Activated CD8-positive, alpha-beta memory T cell treated with anti-CD3 and anti-CD28 coated beads for 24 hours (primary cell): ENCODE results near the gene SUSD1.

Source experiments
- DNase-seq: peaks from one replicate; pipeline ENCODE4 v3.0.0-alpha.2; 2020

SUSD1 gene

DNA sequence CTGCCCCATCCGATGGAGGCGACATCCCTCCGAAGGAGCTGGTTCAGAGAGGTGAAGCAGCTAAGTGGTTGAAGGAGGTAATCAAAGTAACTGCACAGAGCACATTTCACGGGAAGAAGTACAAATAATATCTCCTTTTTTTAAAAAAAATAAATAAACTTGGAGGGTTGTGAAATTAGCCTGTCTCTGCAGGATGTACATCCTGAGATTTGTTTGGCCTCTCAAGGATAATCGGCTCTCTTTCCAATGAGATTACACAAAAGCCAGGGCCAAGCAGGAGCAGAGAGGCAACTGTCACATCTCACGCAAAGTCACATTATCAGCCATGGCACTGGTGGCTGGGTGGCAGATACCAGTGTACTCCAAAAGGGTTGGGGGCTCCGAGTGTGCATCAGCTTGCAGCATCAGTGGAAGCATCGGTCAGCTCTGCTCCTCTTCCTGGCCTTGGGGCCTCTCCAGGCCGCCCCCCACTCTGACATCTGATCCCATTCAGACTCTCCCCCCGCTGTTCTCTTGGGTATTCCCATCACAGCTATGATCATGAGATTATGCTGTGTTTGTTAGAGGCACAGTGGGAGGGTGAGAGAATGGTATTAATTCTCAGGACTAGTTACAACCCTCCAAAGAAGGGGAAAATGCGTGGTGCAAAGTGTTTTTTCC, 168.6 kb downstream of the SUSD1 start:
- DNase-seq = no peak

- DNase-seq = no peak
Observed at GRCh38 chr9:112005939-112006338, 169.2 kb downstream of the SUSD1 start.

GRCh38 chr9:112003538-112003937, 171.6 kb downstream of the SUSD1 start:
- no peak for DNase-seq

DNA sequence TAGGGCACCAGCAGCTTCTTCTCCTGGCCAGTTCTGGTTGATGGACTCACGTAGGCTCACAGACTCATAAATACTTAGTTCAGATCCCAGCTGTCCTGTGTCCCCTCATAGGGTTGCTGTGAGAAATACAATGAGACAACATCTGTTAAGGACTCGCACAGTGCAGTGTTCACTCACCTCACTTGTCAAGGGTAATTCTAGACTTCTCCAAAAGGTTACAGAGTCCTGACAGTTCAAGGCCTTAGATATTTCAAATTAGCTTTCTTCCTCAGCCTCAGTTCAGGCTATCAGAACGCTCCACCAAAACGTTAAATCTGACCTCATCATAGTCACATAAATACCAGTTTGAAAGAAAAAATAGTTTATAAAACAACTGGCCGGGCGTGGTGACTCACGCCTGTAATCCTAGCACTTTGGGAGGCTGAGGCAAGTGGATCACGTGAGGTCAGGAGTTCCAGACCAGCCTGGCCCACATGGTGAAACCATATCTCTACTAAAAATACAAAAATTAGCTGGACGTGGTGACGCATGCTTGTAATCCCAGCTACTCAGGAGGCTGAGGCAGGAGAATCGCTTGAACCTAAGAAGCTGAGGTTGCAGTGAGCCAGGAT, 172.1 kb downstream of the SUSD1 start:
- DNase-seq = no peak

DNA sequence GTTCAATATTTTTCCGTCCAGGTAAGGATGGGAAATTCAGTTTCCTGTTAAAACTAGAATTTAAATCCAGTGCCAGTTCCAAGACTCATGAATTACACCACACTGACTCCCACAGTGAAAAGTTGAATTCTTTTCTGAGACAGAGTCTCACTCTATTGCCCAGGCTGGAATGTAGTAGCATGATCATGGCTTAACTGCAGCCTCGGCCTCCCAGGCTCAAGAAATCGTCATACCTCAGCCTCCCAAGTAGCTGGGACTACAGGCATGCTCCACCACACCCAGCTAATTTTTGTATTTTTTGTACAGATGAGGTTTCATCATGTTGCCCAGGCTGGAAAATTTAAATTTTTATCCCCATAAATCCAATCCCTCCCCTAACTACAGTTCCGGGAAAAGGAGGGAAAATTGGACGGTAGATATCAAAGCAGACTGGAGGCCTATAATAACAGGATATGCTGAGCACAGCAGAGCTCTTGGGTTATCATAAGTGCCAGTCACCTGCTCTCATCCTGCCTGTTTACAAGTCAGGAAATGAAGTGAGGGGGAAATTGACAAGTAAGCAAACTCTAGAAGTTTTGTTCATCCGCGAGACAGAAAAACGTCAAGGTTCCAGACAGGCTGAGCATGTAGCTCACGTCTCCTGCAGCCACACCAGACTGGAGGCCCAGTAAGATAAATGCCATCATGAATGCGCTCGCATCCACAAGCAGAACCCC, 172.8 kb downstream of the SUSD1 start:
- no peak for DNase-seq

GRCh38 chr9:112000743-112001142, 174.4 kb downstream of the SUSD1 start:
- no peak for DNase-seq

GRCh38 chr9:111999319-111999718, 175.8 kb downstream of the SUSD1 start:
- no peak for DNase-seq

DNA sequence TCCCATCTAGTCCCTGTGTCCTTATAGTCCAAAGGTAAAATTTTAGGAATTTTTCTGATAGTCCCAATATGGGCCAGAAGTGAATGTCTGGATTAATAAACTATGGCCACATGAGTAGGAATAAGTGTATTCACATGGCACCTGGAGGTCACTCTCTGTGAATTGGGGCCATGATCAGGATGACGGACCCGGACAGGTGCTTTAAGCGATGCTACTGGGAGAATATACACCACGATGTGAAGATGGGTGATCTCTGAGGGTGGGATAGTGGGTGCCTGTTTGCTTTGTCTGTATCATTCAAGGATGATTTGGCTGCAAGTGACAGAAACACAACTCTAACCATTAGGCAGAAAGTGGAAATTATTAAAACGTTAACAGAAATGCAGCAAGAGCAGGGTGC, 177.3 kb downstream of the SUSD1 start:
- DNase-seq = peak; percentile 40

- no peak for DNase-seq
Observed at GRCh38 chr9:111994831-111995458, 180.2 kb downstream of the SUSD1 start.

DNA sequence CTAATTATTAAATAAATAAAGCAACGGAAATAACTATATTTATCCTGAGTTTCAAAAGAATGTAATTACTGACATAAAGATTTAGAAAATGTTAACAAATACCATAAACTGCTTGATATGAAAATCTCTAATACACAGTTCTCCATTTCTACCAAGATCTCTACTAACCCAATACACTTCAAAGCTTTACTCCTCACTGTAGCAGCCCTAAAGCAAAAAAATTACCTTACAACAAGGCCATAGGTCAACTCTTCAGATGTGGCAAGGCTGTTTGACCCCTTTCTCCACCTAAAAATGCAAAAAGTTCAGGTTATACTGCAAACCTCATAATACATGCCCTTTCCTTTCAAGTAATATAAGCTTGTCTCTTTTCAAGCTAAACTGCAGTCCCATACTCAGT, 181.8 kb downstream of the SUSD1 start:
- no peak for DNase-seq

GRCh38 chr9:111992523-111992922, 182.6 kb downstream of the SUSD1 start:
- no peak for DNase-seq

DNA sequence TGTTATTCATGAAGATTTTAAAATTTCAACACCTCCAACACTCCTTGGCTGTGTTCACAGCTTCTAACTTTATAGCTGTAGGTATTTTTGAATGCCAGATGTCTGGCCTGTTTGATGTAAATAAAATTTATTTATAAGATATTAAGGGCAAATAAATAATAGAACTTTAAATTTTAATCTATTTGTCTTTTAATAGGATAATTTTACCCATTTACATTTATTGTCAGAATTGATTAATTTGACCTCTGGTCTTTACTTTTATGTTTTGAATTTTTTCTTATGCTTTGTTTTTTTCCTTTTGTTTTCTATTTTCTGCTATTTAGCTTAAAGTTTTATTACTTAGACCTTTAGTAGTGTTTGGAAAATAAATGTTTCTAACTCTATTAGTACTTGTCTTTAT, 183.9 kb downstream of the SUSD1 start:
- no peak for DNase-seq
